Activated CD4-positive, alpha-beta T cell treated with anti-CD3 and anti-CD28 coated beads, Interleukin-2, amount 50 U/mL, for 4 hours (primary cell): ENCODE results near the gene SPC24.

Experiments
- DNase-seq, 2 experiments: peaks; one replicate each; pipeline ENCODE4 v3.0.0-alpha.2; 2020

Gene SPC24, protein sequence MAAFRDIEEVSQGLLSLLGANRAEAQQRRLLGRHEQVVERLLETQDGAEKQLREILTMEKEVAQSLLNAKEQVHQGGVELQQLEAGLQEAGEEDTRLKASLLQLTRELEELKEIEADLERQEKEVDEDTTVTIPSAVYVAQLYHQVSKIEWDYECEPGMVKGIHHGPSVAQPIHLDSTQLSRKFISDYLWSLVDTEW

DNA sequence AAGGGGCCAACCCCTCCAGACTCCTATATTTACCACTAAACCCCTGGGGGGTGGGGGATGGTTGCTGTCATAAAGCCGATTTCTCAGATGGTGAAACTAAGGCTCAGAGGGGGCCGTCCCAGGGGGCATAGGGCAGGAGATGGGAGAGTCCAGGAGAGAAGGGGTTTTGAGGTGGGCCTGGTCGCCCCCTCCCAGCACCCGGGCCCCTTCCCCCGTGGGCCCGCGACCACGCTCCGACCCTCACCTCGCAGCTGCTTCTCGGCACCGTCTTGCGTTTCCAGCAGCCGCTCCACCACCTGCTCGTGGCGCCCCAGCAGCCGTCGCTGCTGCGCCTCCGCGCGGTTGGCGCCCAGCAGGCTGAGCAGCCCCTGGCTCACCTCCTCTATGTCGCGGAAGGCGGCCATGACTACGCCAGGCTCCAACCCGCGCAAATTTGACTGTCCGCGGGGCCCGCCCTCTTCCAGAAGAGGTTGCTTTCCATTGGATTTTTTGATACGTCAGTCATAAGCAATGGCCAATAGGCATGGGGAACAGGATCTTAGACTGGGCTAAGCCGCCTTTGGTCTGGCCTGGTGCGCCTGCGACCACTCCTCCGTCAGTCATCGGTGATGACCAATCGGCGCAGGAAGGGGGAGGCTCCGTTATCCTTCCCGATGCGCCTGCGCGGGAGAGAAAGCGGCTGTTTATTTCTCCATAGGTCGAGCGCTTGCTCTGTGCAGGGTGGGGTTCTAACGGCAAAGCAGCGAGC is at the start of gene SPC24:
Gene SPC24 (minus strand): TSS at position 410 of the 748 bp plus-strand sequence. CDS start 6 bp downstream, at position 404.
- peak; percentile 77 to 81 for DNase-seq

DNA sequence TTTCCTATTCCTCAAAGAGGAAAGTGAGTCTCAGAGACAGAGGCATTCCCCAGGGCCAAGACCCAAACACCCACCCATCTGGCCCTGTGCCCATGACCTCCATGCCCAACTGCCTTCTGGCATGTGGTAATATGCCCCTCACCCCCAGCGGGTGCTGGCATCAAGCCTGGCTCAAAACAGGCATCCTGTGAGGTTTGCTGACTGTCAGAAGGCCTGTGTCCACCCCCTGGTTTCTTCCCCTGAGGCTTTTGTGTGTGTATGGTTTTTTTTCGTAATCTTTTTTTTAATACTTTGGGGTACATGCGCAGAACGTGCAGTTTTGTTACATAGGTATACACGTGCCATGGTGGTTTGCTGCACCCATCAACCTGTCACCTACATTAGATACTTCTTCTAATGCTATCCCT is 49.4 kb upstream of the SPC24 start:
- DNase-seq = no peak

DNA sequence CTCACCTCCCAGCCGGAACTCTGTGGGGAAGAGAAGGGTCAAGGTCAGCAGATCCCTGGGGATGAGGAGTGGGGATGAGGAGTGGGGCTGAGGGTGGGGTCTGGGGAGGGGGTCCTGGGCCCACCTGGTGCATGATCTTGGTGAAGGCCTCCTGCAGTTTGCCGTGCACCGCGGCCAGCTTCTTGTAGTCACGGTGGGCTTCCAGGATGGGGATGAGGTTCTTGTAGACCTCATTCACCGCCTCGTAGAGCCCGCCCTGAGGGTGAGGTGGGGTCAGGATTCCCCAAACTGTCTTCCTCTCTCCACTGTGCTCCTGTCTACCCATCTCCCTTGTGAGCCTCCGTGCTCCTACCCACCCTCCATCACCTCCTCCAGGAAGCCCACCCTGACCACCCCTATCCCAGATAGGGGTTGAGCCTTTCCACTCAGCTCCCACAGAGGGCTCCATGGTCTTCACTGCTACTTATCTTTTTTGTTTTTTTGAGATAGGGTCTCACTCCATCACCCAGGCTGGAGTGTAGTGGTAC is 48.6 kb upstream of the SPC24 start:
- DNase-seq = no peak

DNA sequence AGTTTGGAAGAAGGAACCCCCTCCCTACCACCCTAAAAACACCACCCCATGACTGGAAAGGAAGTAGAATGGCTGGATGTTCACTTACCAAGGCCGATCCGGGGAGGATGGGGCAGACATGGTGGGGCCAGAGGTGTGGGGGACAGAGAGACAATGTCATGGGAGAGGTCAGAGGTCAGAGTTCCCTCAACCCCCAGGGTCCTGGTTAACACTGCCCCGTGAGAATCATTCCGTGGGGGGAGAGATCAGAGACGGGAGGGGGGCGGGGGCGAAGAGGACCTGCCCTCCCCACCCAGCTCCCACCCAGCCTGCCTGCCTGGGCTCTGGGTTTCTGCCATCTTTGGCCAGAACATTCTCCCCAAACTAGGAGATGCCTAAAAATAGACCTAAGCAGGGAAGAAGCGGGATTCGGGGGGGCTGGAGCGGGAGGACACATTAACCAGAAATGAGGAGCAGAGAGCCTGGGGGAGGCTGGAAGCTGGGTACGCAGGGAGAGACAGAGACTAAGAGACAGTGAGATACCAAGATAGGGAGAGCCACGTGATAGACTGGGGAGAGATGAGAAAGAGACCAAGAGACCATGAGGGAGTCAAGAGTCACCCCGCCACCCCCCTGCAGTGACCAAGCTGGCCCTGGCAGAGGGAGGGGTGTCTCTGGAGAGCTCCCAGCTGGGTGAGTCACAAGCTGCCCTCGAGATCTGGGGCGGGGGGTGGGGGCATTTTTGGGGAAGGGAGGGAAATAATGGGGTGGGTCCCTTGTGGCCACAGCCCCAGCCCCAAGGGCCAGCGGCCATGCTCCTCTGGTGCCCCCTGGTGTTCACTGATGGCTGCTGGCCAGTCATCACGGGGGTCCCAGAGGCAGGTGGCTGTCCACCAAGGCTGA is 47.9 kb upstream of the SPC24 start:
- peak; percentile 20 to 26 for DNase-seq

DNA sequence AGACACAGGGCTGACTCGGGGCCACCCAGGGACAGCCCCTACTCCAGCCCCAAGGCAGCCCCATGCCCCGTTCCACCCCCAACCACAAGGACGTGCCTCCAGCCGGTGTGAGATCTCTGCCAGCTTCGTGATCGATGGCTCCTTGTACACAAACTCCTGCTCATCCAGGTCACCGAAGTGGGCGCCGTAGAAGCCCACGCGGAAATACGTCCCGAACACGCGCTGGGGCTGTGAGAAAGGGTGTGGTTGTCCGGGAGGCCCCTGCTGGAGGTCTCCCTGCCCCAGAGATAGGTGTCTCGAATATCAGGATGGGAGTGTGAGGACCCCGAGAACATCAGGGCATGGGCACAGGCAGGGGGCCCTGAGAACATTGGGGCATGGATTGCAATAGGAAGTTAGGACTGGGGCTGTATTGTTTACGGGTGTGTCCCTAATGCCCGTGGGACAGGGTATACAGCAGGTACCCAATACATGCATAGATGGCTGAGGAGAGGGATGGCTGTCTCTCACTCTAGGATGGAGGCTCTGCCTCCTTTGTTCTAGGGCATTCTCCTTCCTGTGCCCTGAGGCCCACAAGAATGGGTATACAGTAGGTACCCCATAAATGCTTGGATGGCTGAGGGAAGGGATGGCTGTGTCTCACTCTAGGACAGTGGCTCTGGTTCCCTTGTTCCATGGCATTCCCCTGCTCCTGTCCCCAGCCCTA is 47.1 kb upstream of the SPC24 start:
- no peak for DNase-seq

DNA sequence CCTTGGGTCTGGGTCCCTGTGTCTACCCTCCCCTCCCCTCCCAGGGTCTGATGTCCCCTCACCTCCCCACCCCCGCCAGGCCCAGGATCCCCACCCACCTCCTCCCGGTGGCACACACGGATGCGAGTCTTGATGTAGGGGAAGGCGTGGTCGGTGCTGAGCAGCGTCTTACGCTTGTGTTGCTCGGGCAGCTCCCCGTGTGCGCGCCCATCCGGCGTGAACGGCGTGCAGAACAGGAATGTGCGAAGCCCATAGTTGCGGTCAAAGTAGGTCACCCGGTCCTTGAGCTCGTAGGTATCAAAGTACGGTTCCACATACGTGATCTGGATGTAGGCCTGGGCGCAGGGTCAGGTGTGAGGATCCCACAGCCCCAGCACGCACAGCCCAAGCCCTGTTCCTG is 46.2 kb upstream of the SPC24 start:
- DNase-seq = no peak

DNA sequence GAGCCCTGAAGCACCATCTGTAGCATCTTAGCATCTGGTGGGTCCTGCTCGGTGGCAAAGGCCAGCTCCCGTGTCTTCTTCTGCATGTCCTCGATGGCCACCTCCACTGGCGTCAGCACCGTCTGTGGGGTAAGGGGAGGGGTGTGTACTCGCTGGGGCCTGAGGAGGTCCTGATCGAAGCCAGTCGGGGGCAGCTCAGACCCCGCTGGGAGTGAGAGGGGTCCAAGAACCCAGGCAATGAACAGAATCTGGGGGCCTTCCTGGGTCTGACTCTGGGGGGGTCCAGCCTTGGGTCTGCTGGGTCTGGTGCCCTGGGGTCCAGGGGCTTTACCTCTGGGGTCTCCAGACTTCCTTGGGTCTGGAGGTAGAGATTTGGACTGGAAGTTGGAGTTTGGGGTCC is 45.3 kb upstream of the SPC24 start:
- no peak for DNase-seq

DNA sequence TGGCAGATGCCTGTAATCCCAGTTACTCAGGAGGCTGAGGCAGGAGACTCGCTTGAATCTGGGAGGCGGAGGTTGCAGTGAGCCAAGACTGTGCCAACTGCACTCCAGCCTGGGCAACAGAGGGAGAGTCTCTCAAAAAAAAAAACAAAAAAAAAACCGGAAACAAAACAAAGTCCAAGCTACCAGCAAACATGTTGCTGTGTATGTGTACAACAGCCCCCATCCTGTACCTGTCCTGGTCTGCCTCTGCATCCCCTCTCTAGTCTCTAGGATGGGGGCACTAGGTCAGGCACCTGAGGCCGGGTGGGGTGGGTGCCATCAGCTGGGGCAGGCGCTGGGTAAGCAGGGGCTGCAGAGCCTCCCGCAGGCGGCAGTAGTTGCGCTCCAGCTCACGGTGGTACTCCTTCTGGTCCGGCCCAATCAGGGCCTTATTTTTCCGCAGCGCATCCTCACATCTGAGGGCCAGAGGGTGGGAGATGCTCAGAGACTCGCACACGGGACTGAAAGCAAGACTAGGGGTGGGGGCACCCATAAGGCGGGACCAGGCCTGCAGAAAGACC is 44.5 kb upstream of the SPC24 start:
- no peak for DNase-seq

DNA sequence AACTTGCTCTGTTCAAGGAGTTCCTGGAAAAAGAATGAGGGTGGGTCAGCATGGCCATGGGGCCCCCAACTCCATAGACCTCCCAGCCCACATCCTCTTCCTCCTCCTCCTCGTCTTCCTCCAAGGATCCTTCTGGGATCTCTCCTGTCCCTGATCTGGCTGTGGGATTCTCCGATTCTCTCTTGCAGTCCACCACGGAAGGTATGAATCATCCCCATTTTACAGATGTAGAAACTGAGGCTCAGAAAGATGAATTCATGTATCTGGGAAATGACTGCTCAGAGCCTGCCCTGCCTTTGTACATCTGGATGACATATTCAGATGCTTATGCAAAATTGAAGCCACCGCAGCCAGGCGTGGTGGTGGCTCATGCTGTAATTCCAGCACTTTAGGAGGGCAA is 43.9 kb upstream of the SPC24 start:
- DNase-seq = no peak

DNA sequence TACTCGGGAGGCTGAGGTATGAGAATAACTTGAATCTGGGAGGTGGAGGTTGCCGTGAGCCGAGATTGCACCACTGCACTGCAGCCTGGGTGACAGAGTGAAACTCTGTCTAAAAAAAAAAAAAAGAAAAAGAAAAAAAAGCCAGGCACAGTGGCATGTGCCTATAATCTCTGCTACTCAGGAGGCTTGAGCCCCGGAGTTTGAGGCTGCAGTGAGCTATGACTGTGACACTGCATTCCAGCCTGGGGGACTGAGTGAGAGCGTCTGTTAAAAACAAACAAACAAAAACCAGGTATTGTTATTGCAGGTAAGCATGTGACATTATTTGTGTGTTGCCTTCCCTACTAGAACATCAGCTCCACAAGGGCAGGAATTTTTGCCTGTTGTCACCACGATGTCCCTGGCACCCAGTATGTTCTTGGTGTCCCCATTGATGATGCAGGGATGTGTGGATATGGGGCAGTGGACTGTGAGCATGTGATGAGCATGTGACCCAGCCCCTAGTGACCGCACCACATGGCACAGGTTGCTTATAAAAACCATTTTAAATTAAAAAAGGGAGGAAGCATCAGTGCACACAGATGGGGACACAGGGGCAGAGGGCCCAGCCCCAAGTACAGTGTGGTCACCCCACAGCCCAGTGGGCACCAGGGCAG is 43.3 kb upstream of the SPC24 start:
- DNase-seq = no peak

DNA sequence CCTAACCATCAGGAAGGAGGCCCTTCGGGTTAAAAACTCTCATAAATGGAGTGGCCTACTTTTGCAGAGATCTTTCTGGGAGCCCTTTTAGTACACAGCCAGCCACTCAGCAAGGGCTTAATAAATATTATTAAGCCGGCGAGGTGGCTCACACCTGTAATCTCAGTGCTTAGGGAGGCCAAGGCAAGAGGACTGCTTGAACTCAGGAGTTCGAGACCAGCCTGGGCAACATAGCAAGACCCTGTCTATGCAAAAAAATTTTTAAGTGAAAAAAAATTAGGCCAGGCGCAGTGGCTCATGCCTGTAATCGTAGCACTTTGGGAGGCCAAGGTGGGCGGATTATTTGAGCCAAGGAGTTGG is 42.6 kb upstream of the SPC24 start:
- DNase-seq = no peak

DNA sequence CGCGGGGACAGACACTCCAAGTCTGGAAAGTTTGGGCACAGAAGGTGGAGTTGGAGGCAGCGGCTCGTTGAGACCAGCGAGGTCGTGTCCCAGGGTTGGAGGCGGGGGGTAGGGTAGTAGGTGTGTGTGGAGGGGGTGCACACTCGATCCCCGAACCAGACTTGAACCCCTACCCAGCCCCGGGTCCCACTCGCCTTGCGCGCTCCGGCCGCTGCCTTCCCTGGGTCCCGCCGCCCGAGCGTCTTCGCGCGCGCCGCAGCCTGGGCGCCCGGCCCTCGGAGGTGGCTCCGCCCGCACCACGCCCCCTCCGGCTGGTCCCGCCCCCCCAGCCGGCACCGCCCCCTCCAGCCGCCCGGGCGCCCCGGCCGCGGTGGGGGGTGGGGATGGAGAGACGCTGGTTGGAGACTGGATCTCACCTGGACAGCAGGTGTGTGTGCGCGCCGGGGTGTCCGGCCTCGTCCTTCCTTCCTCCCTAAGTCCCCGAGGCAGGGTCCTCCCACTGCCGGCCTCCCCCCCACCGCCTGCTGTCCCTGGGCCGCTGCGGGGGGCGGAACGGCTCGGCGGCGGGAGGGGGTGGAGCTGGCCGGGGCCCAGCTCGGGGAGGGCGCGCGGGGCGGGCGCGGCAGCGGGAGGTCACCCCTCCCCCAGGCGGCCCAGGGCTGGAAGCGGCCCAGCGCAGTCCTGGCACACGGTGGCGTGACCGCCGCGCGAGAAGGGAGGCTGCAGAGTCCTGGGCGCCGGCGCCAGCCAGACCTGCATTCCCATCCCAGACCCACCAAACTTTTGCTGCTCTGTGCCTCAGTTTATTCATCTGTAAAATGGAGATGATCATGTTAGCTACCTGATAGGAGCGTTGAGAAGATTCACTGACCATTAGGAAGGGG is 42.0 kb upstream of the SPC24 start, which contains the start of gene KANK2:
Gene KANK2 (minus strand): TSS at position 255 of the 884 bp plus-strand sequence. CDS start 3,034 bp downstream, outside the sequence.
- DNase-seq = peak; percentile 52 to 53

DNA sequence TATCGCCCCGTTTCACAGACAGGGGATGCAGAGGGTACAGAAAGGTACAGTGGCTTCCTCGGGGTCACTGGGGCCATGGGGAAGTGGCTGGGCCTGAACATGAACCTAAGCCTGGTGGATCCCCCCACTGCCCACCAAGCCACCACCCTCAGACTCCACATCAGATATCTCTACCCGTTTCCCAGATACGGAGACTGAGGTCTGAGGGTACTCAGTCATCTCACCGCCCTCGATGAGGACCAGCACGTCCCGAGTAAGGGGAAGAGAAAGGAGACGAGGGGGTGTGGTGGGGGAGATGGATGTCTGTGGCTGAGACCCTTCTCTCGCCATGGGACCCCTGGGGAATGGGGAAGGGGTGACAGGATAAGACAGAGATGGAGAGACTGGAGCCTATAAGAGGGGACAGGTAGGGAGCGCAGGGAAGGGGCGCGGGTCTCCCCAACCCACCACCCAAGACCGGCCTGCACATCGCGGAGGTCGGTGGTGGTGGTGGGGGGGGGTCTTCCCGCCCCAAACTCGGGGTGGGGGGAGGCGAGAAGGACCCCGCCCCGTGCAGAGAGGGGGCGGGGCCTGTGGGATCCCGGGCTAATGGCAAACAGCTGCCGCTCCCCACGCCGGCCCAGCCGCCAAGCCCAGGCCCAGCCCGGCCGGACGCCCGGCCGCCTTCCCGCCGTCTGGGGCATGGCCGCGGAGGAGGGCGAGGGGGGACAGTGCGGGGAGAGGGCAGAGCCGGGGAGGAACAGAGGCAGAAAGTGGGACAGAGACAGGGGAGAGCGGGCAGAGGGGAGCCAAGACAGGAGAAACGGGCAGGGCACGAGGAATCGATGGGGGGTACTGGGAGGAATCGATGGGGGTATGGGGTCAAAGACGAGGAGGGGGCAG is 41.1 kb upstream of the SPC24 start:
- no peak for DNase-seq

DNA sequence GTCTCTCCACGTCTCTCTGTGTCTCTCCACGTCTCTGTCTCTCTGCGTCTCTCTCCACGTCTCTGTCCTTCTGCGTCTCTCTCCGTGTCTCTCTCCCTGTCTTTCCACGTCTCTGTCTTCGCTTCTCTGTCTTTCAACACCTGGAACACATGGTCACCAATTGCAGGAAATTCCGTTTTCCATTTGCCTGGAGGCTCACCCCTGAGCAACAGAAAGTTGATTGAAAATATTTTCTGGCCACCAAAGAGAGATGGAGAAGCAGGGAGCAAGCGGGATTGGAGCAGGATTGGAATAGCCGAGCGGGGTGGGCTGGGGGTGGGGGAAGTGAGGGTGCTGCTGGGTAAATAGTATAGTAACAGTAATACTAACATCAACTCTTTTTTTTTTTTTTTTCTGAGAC is 40.1 kb upstream of the SPC24 start:
- no peak for DNase-seq

DNA sequence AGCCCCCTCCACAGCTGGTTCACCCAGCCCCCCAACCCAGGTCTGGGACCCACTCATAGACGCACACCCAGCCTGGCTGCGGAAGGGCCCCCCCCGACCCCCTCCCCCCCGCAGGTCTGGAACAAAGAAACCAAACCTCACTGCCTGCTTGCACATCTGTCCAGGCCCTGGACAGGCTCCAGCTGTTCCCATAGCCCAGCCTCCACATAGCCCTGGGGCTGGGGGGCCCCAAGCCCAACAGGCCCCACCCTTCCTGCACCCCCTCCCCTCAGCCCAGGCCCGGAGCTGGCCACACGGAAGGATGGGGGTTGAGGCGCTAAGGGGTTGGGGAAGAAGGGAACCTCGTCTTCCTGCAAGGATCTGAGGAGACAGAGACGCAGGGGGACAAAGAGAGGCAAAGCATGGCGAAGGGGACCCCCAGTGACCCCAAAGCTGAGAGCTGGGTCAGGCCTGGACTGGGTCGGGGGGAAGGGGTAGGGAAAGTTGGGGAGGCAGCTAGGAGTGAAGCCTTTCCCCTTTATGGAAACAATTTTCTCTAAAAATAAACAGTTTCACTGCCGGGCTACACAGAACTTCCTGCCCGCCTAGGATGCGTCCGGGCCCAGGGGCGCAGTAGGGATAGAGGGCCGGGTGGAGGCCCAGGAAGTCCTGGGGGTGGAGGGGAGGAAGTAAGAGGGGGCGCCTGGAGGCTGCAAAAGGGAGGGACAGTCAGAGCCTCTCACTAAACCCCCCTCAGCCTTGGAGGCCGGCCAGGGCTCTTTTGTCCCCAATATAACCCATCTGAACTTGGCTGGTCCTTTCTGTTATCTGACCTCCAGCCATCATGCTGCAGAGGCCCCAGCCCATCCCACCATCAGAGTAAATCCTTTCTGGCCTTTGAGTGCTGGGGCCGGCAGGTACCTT is 39.3 kb upstream of the SPC24 start:
- no peak for DNase-seq

DNA sequence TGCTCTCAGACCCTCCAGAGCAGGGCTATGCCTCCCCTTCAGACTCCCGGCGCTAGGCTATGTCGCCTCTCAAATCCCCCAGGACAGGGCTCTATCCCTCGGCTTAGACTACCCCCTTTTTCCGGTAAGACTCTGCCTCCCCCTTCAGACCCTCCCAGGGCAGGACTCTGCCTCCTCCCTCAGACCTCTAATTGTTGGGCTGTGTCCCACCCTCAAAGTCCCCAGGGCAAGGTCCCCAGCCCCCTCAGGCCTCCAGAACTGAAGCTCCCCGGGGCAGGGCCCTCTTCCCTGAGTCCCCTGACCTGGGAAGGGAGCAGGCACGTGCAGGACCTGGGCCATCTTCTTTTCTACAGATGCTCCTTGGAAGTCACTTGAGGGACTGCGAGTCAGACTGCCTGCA is 38.6 kb upstream of the SPC24 start:
- DNase-seq = no peak

DNA sequence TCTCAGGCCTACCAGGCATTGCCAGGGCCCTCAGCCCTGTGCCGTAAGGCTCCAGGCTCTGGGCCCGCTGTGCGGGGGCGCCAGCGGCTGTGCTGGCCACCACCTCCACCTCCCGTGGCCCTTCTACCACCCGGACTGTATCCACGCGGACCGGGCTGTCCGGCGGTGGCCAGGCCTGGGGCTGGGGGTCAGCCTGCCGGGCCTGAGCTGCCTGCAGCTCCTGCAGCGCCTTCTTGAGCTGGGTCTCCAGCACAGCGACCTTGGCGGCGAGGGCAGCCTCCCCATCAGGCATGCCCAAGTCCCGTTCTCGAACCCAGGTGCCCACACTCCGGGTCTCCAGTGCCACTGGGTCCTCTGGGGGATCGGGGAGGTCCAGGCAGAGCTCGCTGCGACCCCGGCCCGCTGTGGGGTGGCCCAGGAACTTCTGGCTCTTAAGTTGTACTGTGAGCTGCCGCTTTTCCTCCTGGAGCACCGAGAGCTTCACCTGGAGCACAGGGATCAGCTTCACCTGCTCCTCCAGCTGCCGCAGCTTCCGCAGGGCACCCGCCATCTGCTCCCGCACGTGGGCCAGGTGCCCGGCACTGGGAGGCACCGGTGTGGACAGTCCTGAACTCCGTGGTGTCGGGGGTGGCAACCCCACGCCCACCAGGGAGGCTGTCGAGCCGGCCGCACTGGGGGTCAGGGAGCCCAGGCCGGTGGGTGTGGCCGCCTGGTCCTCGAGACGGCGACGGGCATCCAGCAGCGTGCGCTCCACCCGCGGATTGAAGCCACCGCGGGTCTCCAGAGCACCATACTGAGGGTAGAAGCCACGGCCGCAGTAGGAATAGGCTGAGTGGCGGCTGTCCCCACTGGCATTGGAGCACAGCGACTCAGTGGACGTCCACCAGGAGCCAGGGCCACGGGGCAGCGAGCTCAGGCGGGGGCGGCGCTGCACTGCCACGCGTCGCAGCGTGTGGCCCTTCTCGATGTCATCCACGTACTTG is 37.7 kb upstream of the SPC24 start:
- DNase-seq = no peak
